Activated CD4-positive, alpha-beta memory T cell treated with anti-CD3 and anti-CD28 coated beads for 36 hours (primary cell): Measurements from ENCODE around the gene APBB1IP. TPM values are rescaled to one million over a fixed set of nuclear protein-coding genes. Genes with fewer than 3 reads are reported as not detected.
"Not testable (repeated sequence)": the region's sequence is repeated elsewhere in the genome, so short reads cannot be mapped to it uniquely, and the experiment has no call there.

Source experiments
- CTCF ChIA-PET: fragments of 350-600 bp; sonication (Branson Sonifier 250); formaldehyde crosslinking; loops from one replicate; lab custom pipeline; 2021; ENCODE audit warnings: antibody characterized with exemption, inconsistent platforms; lab: Charles Lee
- POLR2A ChIA-PET: fragments of 350-600 bp; sonication (Branson Sonifier 250); formaldehyde crosslinking; loops from one replicate; lab custom pipeline; 2021; ENCODE audit warnings: antibody characterized with exemption; lab: Charles Lee
- DNase-seq: peaks from one replicate; pipeline ENCODE4 v3.0.0-alpha.2; 2020
- H3K27ac Mint-ChIP-seq: one replicate; pipeline ENCODE4 v1.8.0; 2021; ENCODE audit warnings: mixed read lengths
- H3K27me3 Mint-ChIP-seq: one replicate; pipeline ENCODE4 v1.8.0; 2021; ENCODE audit warnings: mixed read lengths
- H3K36me3 Mint-ChIP-seq: one replicate; pipeline ENCODE4 v1.8.0; 2021; ENCODE audit warnings: mixed read lengths
- H3K4me1 Mint-ChIP-seq: one replicate; pipeline ENCODE4 v1.8.0; 2021; ENCODE audit warnings: low read depth, mixed read lengths
- H3K4me3 Mint-ChIP-seq: one replicate; pipeline ENCODE4 v1.8.0; 2021; ENCODE audit warnings: mild to moderate bottlenecking, mixed read lengths
- H3K9me3 Mint-ChIP-seq: one replicate; pipeline ENCODE4 v1.8.0; 2021; ENCODE audit warnings: mixed read lengths
- intact Hi-C: fragments of 100-400 bp; cut with micrococcal nuclease; formaldehyde crosslinking; loops from one replicate; pipeline ENCODE4 v1.15.1; 2023
- total RNA-seq, 2 experiments: library from RNA; stranded (reverse); gene quantifications; one replicate each; pipeline ENCODE4 v1.2.3, GENCODE V29; 2021

The APBB1IP gene, protein sequence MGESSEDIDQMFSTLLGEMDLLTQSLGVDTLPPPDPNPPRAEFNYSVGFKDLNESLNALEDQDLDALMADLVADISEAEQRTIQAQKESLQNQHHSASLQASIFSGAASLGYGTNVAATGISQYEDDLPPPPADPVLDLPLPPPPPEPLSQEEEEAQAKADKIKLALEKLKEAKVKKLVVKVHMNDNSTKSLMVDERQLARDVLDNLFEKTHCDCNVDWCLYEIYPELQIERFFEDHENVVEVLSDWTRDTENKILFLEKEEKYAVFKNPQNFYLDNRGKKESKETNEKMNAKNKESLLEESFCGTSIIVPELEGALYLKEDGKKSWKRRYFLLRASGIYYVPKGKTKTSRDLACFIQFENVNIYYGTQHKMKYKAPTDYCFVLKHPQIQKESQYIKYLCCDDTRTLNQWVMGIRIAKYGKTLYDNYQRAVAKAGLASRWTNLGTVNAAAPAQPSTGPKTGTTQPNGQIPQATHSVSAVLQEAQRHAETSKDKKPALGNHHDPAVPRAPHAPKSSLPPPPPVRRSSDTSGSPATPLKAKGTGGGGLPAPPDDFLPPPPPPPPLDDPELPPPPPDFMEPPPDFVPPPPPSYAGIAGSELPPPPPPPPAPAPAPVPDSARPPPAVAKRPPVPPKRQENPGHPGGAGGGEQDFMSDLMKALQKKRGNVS
- 10 to 100 TPM; 50.1 to 52.1 TPM for total RNA-seq

DNA sequence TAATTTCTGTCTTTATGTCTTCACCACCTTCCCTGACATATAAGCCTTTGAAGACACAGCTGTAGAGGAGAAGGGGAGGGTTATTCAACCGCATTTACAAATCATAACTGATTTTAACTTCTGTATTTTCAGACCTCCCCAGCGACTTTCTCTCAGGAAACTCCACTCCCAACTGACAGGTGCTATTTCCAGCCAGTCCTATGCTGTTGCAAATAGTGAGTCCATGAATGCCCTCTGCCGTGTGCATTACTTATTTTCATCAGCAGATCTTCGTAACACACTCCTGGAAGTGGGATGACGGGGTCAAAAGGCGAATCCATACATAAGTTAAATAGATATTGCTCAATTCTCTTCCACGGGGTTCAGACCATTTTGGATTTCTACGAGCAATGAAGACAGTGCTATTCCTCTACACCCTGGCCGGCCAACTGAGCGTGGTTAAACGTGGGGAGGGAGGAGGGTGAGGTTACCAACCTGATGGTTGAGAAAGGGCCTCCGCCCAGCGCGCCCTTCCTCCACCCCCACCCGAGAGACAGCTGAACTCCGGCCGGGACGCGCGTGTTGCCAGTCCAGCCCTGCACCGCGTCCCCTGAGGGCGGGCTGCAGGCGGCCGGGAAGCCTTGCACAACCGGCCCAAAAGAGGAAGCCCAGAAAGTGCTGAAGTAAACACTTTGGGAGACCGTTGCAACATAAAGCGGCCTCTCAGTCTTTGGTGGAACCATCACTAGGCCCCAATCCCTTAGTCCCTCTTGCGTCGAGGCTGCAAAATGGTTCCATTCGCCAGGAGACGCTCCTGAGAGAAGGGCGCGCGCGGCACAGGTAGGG, at the start of gene APBB1IP:
Gene APBB1IP, plus strand, starts transcription at position 705 of the 825 bp plus-strand sequence. CDS start 53,986 bp downstream, outside the sequence.
- Mint-ChIP-seq H3K9me3 (no peaks in the 10 kb centered on the region), H3K4me3 (peak within 1 kb of the TSS; percentile 93), H3K27me3 (no peaks in the 10 kb centered on the region), H3K4me1 (peaks cover 51% of the 10 kb centered on the region), H3K36me3 (peaks cover 6% of the 10 kb centered on the region), H3K27ac (peak within 1 kb of the TSS; percentile 92)
- peak; percentile 66 for DNase-seq
- intact Hi-C loops, result loop anchor here (1.0 to 5.0 kb wide), 7 partner anchors 8 to 1894 kb away; partner anchors contain the start of genes ABI1 and ACBD5
- ChIA-PET CTCF (interaction anchor here (1.2 to 1.8 kb wide), 2 partner anchors 23 to 28 kb away, joined by 3 read pairs; no protein-coding TSS in a partner anchor), POLR2A (interaction anchor here (1.0 to 2.6 kb wide), 5 partner anchors 10 to 49 kb away, joined by 3 to 11 read pairs (median 5); no protein-coding TSS in a partner anchor)

DNA sequence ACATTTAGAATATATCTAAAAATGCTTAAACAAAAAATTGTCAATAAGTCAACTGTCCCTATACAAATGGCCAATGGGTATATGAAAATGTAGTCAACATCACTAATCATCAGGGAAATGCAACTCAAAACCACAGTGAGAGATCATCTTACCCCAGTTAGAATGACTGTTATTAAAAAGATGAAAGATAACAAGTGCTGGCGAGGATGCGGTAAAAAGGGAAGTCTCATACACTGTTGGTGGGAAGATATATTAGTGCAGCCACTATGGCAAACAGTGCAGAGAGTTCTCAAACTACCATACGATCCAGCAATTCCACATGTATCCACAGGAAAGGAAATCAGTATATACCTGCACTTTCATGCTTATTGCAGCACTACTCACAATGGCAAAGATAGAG, 48.6 kb upstream of the APBB1IP start:
- Mint-ChIP-seq H3K27me3 (peaks cover 17% of the 10 kb centered on the region), H3K27ac (no peak overlapping the region), H3K9me3 (peaks cover 4% of the 10 kb centered on the region), H3K4me1 (peaks cover 7% of the 10 kb centered on the region), H3K4me3 (no peak overlapping the region), H3K36me3 (peaks cover 1% of the 10 kb centered on the region)
- no peak for DNase-seq
- intact Hi-C loops, result loop anchor here (5.0 kb wide), 1 partner anchor 43 kb away; no protein-coding TSS in a partner anchor
- ChIA-PET CTCF (no interaction called here), POLR2A (no interaction called here)

DNA sequence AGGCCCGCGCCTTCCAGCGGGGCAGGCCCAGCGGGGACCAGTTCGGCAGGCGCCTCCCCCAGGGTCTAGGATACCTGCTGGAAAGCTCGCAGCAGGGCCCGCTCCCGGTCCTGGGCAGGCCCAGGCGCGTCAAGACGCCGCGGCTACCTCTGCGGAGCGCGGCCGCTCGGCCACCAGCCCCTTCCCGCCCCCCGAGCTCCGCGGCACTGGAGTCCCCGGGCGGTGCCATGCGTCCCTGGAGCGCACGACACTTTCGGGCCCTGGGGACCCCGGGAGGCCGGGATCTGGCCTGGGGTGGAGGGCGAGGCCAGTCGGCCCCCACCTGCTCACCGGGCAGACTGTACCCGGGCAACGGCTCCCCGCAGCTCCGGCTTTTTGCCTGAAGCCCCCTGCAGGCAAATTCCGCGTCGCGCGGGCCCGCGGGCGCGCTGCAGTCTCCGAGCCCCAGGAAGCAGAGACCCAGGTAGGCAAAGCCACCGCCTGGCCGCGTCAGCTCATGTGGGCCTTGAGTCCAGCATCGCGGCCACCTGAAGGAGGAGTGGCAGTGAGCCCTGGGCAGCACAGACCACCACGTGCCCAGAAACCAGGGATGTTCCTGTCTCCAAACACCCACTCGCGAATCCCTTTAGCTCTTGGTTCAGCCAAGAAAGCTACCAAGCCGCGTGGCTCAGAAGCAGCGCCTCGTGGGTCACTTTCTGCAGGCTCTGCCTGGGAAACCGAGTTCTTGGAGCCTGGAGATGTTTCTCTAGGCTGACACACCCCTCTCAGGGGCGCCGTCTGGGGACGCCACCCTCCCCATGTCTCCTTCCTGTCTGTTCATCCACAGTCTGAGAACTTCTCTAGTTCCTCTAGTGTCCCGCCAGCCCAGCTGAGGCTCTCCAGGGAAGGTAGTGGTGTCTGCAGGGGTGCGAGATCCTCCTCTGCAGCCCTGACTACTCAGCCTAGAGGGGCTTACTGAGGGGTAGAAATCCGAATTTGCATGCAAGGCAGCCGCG, 46.1 kb upstream of the APBB1IP start:
- H3K36me3 Mint-ChIP-seq, result peaks cover 1% of the 10 kb centered on the region
- H3K27ac Mint-ChIP-seq, result no peak overlapping the region
- no peak for DNase-seq
- H3K4me1 Mint-ChIP-seq, result peaks cover 7% of the 10 kb centered on the region
- peaks cover 4% of the 10 kb centered on the region for H3K9me3 Mint-ChIP-seq
- H3K4me3 Mint-ChIP-seq, result no peak overlapping the region
- intact Hi-C loops, result no loop called here
- ChIA-PET CTCF (interaction anchor here (1.2 kb wide), 1 partner anchor 57 kb away, joined by 3 read pairs; no protein-coding TSS in a partner anchor), POLR2A (interaction anchor here (0.7 kb wide), 1 partner anchor 39 kb away, joined by 3 read pairs; no protein-coding TSS in a partner anchor)
- peaks cover 17% of the 10 kb centered on the region for H3K27me3 Mint-ChIP-seq

DNA sequence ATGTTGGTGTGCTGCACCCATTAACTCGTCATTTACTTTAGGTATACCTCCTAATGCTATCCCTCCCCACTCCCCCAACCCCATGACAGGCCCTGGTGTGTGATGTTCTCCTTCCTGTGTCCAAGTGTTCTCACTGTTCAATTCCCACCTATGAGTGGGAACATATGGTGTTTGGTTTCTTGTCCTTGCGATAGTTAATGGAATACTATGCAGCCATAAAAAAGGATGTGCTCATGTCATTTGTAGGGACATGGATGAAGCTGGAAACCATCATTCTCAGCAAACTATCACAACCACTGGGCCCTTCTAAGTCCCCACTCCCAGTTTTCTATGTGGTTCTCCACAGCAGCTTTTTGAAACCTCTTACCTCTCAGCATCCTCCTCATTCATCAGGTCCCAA, 39.8 kb upstream of the APBB1IP start:
- POLR2A ChIA-PET, H3K27me3 Mint-ChIP-seq, H3K9me3 Mint-ChIP-seq, H3K4me1 Mint-ChIP-seq, H3K27ac Mint-ChIP-seq, H3K4me3 Mint-ChIP-seq, CTCF ChIA-PET, DNase-seq, H3K36me3 Mint-ChIP-seq, intact Hi-C loops: not testable (repeated sequence)

DNA sequence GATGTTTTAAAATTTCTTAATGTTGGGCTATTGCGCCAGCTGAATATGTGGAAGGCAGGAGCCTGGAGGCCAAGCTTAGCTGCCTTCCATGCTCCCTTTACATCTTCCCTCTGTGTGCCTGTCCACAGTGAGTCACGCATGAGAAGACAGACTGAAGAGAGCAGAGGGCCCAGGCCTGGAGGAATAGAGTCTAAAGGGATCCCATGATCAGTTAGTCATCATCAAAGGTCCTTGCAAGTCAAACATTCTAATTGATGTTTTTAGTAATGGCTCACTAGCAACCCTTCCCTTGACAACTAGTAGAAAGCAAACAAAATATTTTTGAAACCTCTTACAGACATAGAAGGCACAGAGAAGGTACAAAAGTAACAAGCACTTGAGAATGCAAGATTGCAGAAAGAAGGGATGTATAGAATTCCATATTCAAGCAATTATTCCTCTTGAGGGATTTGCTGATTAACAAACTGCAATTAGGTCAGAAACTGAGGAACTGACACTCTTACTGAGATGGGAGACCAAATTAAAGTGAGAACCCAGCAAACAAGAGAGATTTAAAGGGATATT, 30.7 kb upstream of the APBB1IP start:
- Mint-ChIP-seq H3K27ac (no peak overlapping the region), H3K4me3 (no peak overlapping the region), H3K36me3 (no peaks in the 10 kb centered on the region), H3K4me1 (peaks cover 3% of the 10 kb centered on the region), H3K27me3 (no peaks in the 10 kb centered on the region), H3K9me3 (no peaks in the 10 kb centered on the region)
- CTCF ChIA-PET, result no interaction called here
- intact Hi-C loops, result no loop called here
- DNase-seq, result no peak
- POLR2A ChIA-PET, result no interaction called here

DNA sequence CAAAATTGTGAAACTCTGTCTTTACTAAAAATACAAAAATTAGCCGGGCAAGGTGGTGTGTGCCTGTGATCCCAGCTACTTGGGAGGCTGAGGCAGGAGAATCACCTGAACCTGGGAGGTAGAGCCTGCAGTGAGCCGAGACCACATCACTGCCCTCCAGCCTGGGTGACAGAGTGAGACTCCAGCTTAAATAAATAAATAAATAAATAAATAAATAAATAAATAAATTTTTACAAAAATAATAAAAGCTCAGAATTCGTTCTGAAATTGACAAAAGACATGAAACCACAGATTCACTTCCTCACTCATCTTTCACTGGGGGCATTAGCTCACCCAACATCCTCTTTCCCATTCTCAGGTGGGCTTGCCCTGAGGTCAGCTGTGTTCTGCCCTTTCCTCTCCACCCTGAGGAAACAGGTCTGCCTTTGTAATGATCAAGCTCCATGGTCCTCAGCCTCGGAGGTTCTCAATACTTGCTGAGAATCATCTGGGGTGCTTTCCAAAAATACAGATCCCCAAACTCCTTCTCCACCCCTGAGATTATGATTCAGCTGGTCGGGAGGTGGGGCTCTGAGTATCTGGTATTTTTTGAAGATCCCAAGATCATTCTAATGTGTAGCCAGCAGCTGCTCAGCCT, 29.2 kb upstream of the APBB1IP start:
- DNase-seq, result no peak
- ChIA-PET POLR2A (no interaction called here), CTCF (no interaction called here)
- no peaks in the 10 kb centered on the region for H3K27me3 Mint-ChIP-seq
- H3K4me3 Mint-ChIP-seq, result no peak overlapping the region
- intact Hi-C loops, result no loop called here
- no peaks in the 10 kb centered on the region for H3K9me3 Mint-ChIP-seq
- H3K27ac Mint-ChIP-seq, result no peak overlapping the region
- H3K36me3 Mint-ChIP-seq, result no peaks in the 10 kb centered on the region
- H3K4me1 Mint-ChIP-seq, result peaks cover 3% of the 10 kb centered on the region

DNA sequence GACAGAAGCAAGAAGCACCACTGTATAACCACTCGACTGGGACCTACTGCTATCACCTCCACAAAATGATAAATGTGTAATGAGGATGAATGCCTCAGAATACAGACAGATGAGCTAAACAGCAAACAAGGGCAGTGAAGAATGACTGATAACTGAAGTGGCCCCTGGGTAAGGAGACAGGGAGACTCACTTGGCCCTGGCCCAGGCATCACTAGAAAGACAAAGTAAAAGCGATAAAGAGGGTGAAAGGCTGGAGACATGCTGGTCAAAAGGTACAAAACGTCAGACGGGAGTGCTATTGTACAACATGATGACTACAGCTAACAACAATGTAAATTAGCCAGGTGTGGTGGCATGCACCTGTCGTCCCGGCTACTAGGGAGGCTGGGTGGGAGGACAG, 27.8 kb upstream of the APBB1IP start:
- H3K4me1 Mint-ChIP-seq, result peaks cover 3% of the 10 kb centered on the region
- intact Hi-C loops, result no loop called here
- H3K36me3 Mint-ChIP-seq, result no peaks in the 10 kb centered on the region
- H3K9me3 Mint-ChIP-seq, result no peaks in the 10 kb centered on the region
- H3K27ac Mint-ChIP-seq, result no peak overlapping the region
- ChIA-PET CTCF (no interaction called here), POLR2A (no interaction called here)
- H3K4me3 Mint-ChIP-seq, result no peak overlapping the region
- no peak for DNase-seq
- H3K27me3 Mint-ChIP-seq, result no peaks in the 10 kb centered on the region

DNA sequence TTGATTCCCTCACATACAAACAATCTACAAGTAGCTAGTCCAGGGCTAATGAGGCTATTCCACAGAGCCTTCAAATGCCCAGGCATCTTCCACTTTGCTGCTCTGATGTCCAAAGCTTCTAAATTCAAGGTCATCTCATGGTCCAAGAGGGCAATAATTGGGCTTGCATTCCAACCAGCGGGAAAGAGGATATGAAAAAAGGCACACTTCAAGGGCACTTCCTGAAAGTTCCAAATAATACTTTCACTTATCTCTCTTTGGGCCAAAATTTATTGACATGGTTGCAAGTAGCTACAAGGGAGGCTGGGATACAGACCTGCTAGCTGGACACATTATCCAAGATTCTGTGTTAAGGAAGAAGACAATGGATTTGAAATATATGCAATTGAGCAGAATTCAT, 25.2 kb upstream of the APBB1IP start:
- no peaks in the 10 kb centered on the region for H3K36me3 Mint-ChIP-seq
- intact Hi-C loops, result no loop called here
- ChIA-PET POLR2A (no interaction called here), CTCF (interaction anchor here (0.8 kb wide), 1 partner anchor 79 kb away, joined by 3 read pairs; no protein-coding TSS in a partner anchor)
- no peaks in the 10 kb centered on the region for H3K4me1 Mint-ChIP-seq
- H3K9me3 Mint-ChIP-seq, result no peaks in the 10 kb centered on the region
- no peak for DNase-seq
- H3K27ac Mint-ChIP-seq, result no peak overlapping the region
- no peaks in the 10 kb centered on the region for H3K27me3 Mint-ChIP-seq
- H3K4me3 Mint-ChIP-seq, result no peak overlapping the region

DNA sequence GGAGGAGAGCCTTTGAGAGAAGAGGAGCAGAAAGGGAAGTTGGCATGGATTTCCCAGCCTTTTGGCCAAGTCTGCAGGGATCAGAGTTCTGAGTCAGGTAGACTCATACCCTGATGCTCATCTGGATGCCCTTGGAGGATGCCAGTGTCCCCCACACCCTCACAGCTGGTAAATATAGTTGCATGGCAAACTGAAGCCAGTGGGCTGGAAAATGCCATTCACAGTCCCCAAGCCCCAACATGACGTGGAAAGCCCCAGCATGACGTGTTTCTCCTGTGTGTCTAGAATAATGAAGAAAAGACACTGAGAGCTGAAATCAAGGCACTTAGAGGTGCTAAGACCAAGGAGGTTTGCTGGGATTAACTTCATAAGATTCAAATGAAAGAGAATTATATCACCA, 24.8 kb upstream of the APBB1IP start:
- DNase-seq, result no peak
- intact Hi-C loops, result no loop called here
- no peaks in the 10 kb centered on the region for H3K36me3 Mint-ChIP-seq
- H3K27me3 Mint-ChIP-seq, result no peaks in the 10 kb centered on the region
- no peak overlapping the region for H3K4me3 Mint-ChIP-seq
- no peak overlapping the region for H3K27ac Mint-ChIP-seq
- H3K4me1 Mint-ChIP-seq, result no peaks in the 10 kb centered on the region
- POLR2A ChIA-PET, result interaction anchor here (0.6 kb wide), 1 partner anchor 92 kb away, joined by 3 read pairs; no protein-coding TSS in a partner anchor
- CTCF ChIA-PET, result interaction anchor here (0.8 kb wide), 1 partner anchor 80 kb away, joined by 3 read pairs; no protein-coding TSS in a partner anchor
- H3K9me3 Mint-ChIP-seq, result no peaks in the 10 kb centered on the region

DNA sequence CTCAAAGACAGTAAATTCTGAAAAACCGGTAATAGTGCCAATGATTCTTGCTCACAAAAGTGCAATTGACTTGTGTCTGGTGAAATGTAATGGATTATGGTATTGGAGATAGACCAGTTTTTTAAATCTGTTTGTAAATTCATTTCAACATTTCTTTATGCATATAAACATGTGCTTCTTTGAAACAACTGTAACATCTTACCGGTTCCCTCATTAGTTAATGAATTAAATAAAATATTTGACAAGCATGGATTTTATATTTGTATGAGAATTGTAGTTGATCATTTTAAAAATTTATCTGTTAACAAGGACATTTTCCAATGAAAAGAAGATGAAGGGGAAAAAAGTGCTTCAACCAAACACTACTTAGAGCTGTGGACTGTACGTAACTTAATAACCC, 21.0 kb upstream of the APBB1IP start:
- intact Hi-C loops, result no loop called here
- no peak overlapping the region for H3K27ac Mint-ChIP-seq
- ChIA-PET CTCF (interaction anchor here (0.7 kb wide), 1 partner anchor 30 kb away, joined by 3 read pairs; no protein-coding TSS in a partner anchor), POLR2A (no interaction called here)
- no peaks in the 10 kb centered on the region for H3K27me3 Mint-ChIP-seq
- H3K36me3 Mint-ChIP-seq, result no peaks in the 10 kb centered on the region
- H3K9me3 Mint-ChIP-seq, result no peaks in the 10 kb centered on the region
- H3K4me1 Mint-ChIP-seq, result no peaks in the 10 kb centered on the region
- no peak for DNase-seq
- no peak overlapping the region for H3K4me3 Mint-ChIP-seq
